Progenitor cell of endocrine pancreas (in vitro differentiated cells): ENCODE measurements around the gene SDF2. TPM values are rescaled to one million over a fixed set of nuclear protein-coding genes. Genes with fewer than 3 reads are reported as not detected.

Source experiments
- DNase-seq: peaks from one replicate; pipeline ENCODE4 v3.0.0; 2021; ENCODE audit warnings: low spot score; ENCODE audit not compliant: unreplicated experiment
- H3K27ac Mint-ChIP-seq: 2 replicates; pipeline ENCODE4 v1.8.0; 2021; ENCODE audit warnings: mild to moderate bottlenecking, moderate library complexity, mixed read lengths
- H3K27me3 Mint-ChIP-seq: 2 replicates; pipeline ENCODE4 v1.8.0; 2021; ENCODE audit warnings: mixed read lengths
- H3K36me3 Mint-ChIP-seq: 2 replicates; pipeline ENCODE4 v1.8.0; 2022; ENCODE audit warnings: mixed read lengths; ENCODE audit not compliant: insufficient read depth
- H3K4me1 Mint-ChIP-seq: 2 replicates; pipeline ENCODE4 v1.8.0; 2021; ENCODE audit warnings: low read depth, mixed read lengths
- H3K4me3 Mint-ChIP-seq: 2 replicates; pipeline ENCODE4 v1.8.0; 2021; ENCODE audit warnings: low read depth, mild to moderate bottlenecking, moderate library complexity, mixed read lengths
- H3K9me3 Mint-ChIP-seq: 2 replicates; pipeline ENCODE4 v1.8.0; 2021; ENCODE audit warnings: low read depth, mixed read lengths
- total RNA-seq: library from RNA; stranded (reverse); gene quantifications from 2 replicates; pipeline ENCODE4 v1.2.1, GENCODE V29; 2021
- TF ChIP-seq, protein P1 (sequence below): fragments of 200-600 bp; sonication (generic); IDR thresholded peaks from one replicate; pipeline ENCODE4 v1.5.0; 2021; ENCODE audit warnings: antibody characterized with exemption, mild to moderate bottlenecking; ENCODE audit not compliant: unreplicated experiment

SDF2 gene
- total RNA-seq, 1 donor from 2014 or later = 53.3 TPM

DNA sequence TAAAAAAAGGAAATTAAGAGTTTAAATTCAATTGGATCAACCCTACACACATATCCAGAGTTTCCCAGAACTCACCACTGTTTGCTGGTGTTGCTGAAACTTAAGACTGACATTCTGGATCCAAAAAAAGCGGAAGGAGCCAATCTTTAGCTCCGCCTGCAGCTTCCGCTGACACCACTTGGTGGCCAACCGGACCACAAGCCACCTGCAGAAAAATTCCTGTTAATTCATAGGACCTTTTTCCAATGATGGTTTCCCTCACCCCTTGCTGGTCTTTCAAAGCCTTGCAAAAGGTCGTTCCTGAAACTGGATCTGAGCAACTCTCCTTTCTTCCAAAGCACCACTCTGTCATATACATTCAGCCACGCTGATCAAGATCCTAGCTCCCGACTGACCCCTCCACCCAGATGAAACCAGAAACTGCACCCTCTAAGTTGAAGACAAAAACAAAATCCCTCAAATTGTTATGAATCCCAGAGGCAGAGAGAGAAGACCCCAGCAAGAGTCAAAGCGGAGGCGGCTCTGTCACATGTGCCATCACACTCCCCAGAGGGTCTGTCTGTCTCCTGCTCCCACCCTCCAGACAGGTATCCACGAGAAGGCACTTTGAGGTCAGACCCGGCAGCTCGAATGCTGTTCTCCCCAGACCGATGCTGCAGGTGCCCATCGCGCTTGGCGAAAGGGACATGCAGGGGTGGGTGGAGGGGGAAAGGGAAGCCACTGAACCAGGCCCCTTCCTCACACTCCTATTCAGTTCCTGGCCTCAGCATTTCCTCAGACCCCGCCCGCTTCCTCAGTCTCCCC is 17.5 kb downstream of the SDF2 start:
- TF ChIP-seq, protein P1, sequence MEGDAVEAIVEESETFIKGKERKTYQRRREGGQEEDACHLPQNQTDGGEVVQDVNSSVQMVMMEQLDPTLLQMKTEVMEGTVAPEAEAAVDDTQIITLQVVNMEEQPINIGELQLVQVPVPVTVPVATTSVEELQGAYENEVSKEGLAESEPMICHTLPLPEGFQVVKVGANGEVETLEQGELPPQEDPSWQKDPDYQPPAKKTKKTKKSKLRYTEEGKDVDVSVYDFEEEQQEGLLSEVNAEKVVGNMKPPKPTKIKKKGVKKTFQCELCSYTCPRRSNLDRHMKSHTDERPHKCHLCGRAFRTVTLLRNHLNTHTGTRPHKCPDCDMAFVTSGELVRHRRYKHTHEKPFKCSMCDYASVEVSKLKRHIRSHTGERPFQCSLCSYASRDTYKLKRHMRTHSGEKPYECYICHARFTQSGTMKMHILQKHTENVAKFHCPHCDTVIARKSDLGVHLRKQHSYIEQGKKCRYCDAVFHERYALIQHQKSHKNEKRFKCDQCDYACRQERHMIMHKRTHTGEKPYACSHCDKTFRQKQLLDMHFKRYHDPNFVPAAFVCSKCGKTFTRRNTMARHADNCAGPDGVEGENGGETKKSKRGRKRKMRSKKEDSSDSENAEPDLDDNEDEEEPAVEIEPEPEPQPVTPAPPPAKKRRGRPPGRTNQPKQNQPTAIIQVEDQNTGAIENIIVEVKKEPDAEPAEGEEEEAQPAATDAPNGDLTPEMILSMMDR = peak; percentile 67
- no peaks in the 10 kb centered on the region for H3K9me3 Mint-ChIP-seq
- no peaks in the 10 kb centered on the region for H3K27me3 Mint-ChIP-seq
- H3K27ac Mint-ChIP-seq = peak overlapping the region; percentile 94
- peaks cover 16% of the 10 kb centered on the region for H3K36me3 Mint-ChIP-seq
- peaks cover 21% of the 10 kb centered on the region for H3K4me1 Mint-ChIP-seq
- H3K4me3 Mint-ChIP-seq = peak overlapping the region; percentile 88
- peak; percentile 18 for DNase-seq

DNA sequence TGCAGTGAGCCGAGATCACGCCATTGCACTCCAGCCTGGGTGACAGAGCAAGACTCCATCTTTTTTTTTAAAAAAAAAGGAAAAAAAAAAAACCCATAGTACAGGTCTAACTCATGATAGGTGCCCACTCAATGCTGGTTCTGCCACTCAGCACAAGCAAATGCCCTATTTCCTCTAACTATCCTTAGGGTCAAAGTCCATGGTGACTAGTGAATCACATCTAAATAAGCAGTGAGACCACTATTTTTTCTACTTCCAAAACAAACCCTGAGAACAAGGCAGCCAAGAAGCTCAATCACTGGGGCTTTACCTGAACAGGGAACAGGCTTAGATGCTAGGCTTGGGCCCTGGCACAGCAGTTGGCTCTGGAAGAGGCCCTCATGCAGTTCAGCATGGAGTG is 20.1 kb downstream of the SDF2 start:
- H3K27me3 Mint-ChIP-seq = no peaks in the 10 kb centered on the region
- no peak overlapping the region for H3K27ac Mint-ChIP-seq
- H3K9me3 Mint-ChIP-seq = no peaks in the 10 kb centered on the region
- peaks cover 27% of the 10 kb centered on the region for H3K36me3 Mint-ChIP-seq
- no peak overlapping the region for H3K4me3 Mint-ChIP-seq
- DNase-seq = no peak
- TF ChIP-seq, protein P1 = no peak
- H3K4me1 Mint-ChIP-seq = peaks cover 18% of the 10 kb centered on the region

DNA sequence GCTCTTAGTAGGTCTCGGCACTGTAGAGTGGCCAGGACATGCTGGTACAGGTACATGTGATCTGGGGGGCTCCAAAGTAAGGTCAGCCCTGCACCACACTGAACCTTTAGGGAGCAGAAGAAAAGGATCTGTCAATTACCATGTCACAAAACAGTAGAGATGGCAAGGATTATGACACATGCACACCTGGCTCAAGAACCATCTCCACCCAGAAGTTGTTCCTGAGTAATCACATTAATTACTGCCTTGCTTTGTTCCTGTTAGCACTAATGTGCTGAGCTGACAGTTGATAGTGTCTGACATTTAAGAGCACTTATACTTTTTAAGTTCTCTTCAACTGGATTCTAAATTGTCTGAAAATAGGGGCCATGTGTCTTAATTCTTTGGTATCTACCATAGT is 26.2 kb downstream of the SDF2 start:
- Mint-ChIP-seq H3K9me3 (no peaks in the 10 kb centered on the region), H3K27ac (no peak overlapping the region)

GRCh38 chr17:28634206-28634865 is 27.4 kb downstream of the SDF2 start:
- TF ChIP-seq, protein P1 = no peak
- H3K27ac Mint-ChIP-seq = no peak overlapping the region
- no peak overlapping the region for H3K4me3 Mint-ChIP-seq
- no peaks in the 10 kb centered on the region for H3K9me3 Mint-ChIP-seq
- H3K36me3 Mint-ChIP-seq = peaks cover 45% of the 10 kb centered on the region
- no peak for DNase-seq
- no peaks in the 10 kb centered on the region for H3K27me3 Mint-ChIP-seq
- H3K4me1 Mint-ChIP-seq = no peaks in the 10 kb centered on the region

More for the DNA sequence above, 26.2 kb downstream of the SDF2 start:
- no peak overlapping the region for H3K4me3 Mint-ChIP-seq
- DNase-seq = no peak
- H3K27me3 Mint-ChIP-seq = no peaks in the 10 kb centered on the region
- no peaks in the 10 kb centered on the region for H3K4me1 Mint-ChIP-seq
- H3K36me3 Mint-ChIP-seq = peaks cover 51% of the 10 kb centered on the region
- TF ChIP-seq, protein P1 = no peak

DNA sequence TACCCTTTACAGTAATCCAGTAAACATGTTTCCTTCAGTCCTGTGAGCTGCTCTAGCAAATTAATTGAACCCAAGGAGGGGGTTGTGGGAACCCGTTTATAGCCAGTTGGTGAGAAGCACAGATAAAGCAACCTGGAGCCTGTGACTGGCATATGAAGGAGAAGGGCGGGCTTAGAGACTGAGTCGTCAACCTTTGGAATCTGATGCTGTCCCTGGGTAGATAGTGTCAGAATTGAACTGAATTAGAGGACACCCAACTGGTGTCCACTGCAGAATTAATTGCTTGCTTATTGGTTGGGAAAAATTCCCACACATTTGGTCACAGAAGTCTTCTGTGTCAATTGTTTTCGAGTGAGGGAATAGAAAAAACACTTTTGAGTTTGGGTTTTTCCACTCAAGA is 34.9 kb downstream of the SDF2 start:
- H3K27me3 Mint-ChIP-seq = no peaks in the 10 kb centered on the region
- no peaks in the 10 kb centered on the region for H3K4me1 Mint-ChIP-seq
- no peak overlapping the region for H3K27ac Mint-ChIP-seq
- H3K36me3 Mint-ChIP-seq = peaks cover 20% of the 10 kb centered on the region
- no peak overlapping the region for H3K4me3 Mint-ChIP-seq
- H3K9me3 Mint-ChIP-seq = no peaks in the 10 kb centered on the region
- TF ChIP-seq, protein P1 = no peak
- no peak for DNase-seq
